ENCODE data around the gene EFNA1.
"Not testable (repeated sequence)": the region's sequence is repeated elsewhere in the genome, so short reads cannot be mapped to it uniquely, and the experiment has no call there.

The EFNA1 gene

DNA sequence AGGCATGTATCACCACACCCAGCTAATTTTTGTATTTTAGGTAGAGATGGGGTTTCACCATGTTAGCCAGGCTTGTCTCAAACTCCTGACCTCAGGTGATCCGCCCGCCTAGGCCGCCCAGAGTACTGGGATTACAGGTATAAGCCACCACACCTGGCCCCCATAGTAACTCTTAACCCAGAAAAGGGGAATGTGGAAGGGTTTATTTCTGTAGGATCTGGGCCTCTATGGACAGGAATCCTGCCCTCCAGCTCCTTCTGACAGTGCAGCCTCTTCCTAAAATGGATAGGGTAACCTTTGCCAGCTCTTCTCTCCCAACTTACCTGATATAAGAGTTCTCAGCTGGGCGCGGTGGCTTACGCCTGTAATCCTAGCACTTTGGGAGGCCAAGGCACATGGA lies 35.0 kb downstream of the EFNA1 start:
- not testable (repeated sequence) for DNase-seq

DNA sequence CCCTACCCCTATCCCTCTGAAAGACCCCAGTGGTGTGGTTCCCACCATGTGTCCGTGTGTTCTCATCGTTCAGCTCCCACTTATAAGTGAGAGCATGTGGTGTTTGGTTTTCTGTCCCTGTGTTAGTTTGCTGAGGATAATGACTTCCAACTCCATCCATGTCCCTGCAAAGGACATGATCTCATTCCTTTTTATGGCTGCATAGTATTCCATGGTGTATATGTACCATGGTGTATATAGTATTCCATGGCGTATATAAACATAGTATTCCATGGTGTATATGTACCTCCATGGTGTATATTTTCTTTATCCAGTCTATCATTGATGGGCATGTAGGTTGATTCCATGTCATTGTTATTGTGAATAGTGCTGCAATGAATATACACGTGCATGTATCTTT lies 36.1 kb downstream of the EFNA1 start:
- not testable (repeated sequence) for DNase-seq

DNA sequence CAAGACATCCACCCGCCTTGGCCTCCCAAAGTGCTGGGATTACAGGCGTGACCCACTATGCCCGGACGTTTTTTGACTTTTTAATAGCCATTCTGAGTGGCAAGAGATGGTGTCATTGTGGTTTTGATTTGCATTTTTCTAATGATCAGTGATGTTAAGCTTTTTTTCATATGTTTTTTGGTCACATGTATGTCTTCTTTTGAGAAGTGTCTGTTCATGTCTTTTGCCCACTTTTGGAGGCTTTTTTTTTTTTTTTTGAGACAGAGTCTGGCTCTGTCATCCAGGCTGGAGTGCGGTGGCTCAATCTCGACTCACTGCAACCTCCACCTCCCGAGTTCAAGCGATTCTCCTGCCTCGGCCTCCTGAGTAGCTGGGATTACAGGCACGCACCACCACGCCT lies 36.9 kb downstream of the EFNA1 start:
- not testable (repeated sequence) for DNase-seq

DNA sequence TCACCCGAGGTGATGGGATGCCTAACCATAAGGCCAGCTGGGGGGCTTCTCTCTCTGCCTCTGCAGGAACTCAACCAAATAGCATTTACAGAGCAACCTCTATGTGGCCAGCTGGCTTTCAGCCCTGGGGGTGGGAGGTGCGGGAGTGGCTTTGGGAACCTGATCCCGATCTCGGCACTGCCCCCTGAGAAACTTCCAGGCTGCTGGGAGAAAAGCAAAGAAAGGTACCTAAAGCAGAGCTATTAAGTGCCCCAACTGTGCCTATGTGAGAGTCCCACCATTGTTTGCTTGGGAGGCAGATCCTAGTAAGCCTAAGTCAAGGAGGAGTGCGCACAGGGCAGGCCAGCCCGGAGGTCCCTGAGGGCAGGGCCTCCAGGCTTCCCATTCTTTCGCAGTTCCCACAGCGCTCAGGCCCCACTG lies 38.4 kb downstream of the EFNA1 start:
- DNase-seq, result no peak

DNA sequence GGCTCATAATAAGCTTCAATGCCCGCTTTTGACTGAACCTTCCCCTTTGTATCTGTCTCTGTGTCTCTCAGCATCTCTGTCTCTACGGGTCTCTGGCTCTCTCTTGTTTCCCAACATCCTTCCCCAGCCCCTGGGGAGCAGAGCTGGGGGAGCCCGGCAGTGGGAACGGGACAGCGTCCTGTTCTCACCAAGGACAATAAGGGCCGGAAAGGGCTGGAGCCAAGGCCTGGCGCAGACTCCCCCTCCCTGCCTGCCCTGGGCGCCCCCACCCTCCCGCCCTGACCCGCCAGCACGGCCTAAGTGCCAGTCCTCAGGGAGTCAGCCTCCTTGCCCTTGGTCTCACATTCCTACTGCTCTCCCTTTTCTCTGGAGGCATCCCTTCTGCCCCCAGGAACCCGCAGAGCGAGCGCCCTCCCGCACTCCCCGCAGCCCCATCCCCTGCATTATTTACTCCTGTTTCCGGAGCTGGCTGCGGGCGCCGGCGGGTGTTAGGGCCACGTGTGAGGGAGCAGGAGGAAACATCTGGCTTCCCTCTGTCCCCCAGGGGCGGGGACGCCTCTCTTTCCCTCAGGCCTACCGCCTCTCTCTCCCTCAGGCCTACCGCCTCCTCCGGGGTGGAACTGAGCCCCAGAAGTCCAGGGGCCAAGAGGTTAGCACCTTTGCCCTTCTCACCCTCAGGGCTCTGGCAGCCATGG lies 38.9 kb downstream of the EFNA1 start:
- no peak for DNase-seq

DNA sequence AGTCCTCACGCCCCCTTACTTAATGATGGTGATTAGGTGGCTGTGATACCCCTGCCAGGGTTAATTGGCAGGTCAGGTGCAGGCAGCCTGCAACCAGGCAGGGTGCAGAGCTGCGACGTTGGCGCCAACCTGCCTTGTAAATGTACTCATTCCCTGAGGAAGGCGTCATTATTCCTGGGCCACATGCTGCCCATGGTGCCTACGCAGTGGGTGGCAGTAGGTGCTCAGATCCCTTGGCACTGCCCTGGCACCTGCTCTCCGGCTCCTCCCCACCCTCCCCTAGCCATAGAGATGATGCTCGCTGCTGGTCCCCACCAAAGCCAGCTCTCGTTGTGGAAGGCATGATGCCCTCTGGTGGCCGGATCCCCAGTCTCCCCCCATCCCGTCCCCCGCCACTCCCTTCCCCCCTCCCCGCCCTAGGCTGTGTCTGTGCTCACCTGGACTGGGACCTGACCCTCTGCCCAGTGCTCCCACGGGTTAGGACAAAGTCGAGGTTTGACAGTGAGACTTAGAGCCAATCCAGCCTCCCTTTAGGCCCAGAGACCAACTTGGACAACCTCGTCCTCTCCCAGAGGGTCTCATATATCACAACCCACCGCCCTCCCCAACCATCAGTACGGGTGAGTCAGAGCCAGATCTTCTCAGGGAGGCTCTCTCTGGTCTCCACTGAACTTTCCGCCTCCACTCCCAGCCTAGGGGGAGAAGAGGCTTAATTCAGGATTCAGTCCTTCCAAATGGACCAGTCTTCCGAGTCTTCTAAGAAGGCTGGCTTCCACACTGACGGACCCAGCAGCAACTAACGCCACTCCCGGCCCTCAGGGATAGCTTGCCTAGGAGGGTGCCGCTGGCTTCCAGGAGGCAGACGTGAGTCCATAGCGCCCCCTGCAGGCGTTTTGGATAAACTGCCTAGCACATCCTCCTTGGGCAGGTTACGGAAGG lies 39.8 kb downstream of the EFNA1 start:
- DNase-seq, result peak; percentile 81

DNA sequence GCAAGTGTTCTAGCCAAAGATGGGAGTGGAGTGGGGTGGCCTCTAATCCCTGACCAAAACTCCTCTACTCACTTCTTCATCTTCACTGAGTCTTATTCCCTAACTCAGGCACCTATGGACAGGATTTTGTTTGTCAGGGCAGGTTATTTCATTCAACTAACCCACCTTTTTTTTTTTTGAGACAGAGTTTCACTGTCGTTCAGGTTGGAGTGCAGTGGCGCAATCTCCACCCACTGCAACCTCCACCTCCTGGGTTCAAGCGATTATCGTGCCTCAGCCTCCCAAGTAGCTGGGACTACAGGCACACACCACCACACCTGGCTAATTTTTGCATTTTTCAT lies 40.4 kb downstream of the EFNA1 start:
- DNase-seq, result not testable (repeated sequence)

DNA sequence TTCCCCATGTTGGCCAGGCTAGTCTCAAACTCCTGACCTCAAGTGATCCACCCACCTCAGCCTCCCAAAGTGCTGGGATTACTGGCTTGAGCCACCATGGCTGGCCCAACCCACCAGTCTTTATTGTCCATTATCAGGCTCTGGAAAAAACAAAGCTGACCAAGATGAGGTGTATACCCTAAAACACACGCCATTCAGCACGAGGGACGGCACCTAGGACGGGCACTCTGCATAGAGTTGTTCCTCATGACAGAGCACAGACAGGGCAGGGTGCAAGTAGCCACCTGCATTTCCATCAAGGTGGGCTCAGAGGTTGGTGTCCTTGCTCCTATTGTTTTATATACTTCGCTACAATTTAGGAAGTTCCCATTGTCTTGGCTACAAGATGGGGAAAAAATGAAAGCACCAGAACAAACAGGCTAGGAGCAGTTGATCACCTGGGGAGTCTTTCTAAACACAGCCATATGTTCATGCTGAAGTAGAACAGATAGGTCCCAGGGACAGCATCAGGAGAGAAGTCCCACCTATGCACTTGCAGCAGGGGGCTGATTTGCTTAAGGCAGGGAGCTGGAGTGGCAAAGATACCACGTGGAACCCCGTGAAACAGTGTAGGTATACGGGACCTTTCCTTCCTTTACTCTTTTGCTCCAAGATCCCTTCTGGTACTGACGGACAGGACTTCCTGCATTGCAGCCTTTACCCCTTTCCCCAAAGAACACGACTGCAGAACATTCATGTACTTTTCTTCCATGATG lies 41.0 kb downstream of the EFNA1 start:
- no peak for DNase-seq

DNA sequence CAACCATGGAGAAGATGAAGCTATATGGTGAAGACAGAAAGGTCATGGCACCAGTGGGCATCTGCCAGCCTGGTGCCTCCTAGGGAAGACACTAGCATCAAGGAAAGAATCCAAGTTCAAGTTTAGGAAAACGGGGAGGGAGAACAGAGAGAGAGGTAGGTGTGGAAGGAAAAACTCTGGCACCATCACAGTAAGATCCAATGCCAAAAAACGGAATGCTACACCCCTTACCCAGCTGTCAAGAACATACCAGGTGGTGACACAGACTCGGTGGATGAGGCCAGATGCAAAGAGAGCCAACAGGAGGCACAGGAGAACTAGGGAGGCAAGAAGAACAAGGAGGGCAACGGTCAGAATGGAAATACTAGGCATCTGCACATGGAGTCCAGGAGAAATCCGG lies 41.9 kb downstream of the EFNA1 start:
- no peak for DNase-seq

DNA sequence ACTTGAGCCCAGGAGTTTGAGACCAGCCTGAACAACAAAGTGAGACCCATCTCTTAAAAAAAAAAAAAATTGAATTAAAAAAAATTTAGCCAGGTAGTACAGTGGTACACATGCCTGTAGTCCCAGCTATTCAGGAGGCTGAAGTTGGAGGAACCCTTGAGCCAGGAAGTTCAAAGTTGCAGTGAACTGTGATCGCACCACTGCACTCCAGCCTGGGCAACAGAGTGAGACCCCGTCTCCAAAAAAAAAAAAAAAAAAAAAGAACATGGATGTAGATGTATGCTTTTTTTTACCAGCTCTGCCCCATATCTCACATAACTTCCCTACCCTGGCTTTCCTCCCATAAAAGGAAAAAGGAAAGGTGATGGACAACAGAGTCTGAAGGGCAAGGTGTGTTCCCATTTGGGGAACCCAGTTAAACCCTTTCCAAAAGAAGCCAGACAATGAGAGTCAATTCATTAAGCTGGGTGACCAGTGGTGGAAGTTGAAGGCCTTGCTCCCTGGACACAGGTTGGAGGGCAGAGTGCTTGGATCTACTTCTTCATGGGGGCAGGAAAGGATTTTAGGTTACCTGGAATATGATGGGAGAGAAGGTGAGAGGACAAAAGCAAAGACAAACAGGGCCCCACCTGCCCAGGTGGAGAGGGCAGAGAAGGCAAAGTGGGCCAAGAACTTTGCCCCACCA lies 42.6 kb downstream of the EFNA1 start:
- DNase-seq, result no peak

DNA sequence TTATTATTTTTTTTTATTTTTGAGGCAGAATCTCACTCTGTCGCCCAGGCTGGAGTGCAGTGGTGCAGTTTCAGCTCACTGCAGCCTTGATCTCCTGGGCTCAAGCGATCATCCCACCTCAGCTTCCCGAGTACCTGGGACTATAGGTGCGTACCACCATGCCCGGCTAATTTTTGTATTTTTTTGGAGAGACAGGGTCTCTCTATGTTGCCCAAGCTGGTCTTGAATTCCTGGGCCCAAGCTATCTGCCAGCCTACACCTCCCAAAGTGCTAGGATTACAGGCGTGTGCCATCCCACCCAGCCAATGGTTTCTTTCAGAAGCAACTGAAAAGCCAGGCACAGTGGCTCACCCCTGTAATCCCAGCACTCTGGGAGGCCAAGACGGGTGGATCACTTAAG lies 43.1 kb downstream of the EFNA1 start:
- DNase-seq, result no peak

DNA sequence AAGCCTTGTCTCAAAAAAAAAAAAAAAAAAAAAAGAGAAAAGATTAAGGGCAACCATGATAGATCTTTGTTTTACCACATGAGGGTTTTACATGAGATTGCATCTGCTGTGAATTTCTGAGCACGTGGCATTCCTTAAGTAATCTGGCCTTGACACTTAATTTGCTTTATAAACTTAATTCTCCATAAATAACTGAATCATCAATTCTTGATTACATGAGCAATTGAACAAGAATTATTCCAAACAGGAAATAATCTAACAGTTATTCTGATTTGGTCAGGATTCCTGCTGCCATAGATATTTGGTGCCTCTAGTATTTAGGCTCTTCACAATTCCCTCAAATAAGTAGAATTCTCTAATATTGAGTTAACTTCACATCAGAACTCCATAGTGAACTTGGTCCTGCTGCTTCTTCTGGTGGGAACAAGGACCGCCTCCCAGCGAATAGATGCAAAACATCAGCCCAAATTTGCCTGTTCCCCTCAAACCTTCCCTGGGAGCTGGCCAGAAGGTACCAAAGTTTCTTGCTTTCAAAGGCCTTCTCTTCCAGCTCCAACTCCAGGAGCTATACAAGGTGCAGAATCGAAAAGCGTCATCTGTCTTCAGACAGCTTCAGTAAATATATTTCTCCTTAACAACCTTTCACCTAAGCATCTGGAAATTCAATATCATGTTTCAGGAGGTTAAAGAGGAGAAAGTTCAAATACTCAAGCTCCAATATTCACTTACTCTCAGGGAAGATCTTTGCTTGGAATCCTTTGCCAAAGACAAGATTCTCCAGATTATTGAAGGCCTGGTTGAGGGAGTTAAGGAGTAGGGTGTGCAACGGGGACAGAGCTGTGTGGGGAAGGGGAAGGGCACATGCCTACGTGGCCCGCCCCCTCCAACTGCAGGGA lies 44.4 kb downstream of the EFNA1 start:
- DNase-seq, result peak; percentile 58

DNA sequence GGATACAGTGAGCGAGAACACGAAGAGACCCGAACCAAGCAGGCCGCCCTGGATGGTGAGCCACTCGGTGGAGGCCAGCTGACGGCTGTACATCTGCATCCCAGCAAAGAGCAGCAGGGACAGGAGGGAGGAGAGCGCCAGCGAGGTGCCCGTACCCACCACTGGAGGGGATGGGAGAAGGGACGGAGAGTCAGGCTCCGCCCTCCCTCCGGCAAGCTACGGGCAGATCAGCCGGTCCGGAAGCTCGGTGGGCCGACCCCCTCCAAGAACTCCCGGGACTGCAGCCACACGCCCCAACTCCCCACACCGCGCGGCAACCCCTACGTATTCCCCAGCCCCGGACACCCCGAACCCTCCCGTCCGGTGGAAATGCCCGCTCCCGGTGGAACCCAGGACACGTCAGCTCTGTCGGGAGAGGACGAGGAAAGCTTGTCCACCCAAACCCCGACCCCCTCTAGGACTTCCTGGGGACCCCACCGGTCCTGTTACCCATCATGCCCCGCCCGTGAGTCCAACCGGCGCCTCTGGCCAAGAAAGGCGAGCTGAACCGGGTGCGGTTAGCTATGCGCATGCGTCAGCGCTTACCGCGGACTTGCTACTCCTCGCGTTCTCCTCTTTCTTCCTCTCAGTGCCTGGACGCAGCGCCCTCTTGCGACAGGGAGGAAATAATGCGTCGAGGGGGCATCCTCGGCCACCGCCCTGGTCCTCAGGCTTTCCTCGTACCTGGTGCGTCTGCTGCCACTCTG lies 45.2 kb downstream of the EFNA1 start, which contains the start of gene KRTCAP2:
TSS of gene KRTCAP2 (minus strand) at position 573 of the 746 bp plus-strand sequence. CDS start at position 493, 80 bp downstream.
- peak; percentile 93 for DNase-seq

DNA sequence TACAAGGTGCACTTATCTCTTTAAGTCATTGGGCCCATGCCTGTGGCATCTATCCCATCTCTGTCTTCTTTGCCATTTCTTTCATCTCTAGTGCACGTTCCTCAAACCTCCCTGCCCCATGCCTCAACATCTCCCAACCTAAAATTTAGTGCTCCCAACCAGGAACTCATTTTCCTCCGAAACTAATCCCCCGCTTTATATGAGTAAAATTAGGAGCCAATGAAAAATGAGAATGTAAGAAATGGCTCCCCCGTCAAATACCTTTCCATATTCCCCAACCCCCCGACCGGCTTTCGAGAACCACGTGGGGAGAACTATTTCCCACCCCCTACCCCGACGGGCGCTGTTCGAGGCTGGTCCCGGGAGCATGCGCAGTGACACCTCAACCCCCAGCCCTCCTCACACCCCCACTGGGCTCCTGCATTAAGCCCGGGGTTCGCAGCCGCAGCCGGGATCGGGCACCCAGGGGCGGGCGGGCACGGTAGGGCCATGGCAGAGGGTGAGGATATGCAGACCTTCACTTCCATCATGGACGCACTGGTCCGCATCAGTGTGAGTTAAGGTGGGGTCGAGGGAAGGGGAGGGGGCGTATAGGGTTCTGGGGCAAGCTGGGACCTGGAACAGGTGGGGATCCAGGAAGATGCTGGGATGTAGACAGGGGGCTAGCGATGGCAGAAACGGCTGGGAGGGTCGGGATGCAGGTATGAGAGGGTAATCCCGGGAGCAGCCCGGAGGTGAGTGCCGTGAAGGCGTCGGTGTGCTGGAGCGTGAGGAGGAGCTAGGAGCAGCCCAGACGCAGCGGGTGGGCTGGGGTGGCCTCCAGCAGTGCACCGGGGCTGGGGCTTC lies 46.0 kb downstream of the EFNA1 start, which contains the start of gene TRIM46:
TSS of gene TRIM46 (plus strand) at position 372 of the 846 bp plus-strand sequence. CDS start at position 490, 118 bp downstream.
- peak; percentile 76 for DNase-seq

DNA sequence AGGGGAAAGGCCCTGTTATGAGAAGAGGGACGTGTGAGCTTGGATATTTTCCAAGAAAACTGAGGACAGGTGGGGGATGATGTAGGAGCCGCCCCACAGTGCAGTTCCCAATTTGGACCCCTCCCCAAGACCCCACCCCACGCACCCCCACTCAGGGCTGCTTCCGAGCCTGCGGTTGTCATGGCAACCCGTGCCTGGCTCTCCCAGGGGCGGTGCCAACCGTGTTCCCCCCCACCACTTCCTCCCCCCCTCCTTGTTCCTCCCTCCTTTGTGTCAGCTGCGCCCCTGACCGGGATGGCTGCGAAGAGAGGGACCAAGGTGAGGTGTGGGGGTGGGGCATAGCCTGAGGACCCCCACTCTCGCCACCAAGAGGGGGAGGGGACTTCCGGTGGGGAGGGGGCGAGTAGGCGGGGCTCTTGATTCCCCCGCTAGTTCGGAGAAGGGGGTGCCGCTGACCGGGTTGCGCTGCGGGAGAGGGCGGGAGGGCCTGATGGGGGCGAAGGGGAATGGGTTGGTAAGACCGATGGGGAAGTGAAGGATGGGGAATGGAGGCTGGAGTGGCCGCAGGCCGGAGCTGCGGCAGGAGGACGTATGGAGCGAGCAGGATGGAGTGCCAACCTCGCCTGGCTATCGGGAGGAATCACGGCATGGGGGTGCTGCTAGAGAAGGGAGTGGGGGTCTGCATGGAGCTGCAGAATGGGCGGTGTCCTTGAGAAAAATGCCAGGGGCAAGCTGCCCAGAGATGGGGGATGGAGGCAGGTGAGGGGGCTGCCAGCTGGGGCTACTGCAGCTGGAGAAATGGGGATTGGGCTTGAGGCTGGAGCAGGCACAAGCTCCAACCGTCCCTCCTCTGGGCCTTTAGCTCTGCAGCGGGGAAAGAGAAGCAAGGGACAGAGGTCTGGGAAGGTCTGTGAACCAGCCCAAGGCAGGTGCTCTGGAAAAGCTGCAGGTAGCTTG lies 46.9 kb downstream of the EFNA1 start:
- peak; percentile 53 for DNase-seq

DNA sequence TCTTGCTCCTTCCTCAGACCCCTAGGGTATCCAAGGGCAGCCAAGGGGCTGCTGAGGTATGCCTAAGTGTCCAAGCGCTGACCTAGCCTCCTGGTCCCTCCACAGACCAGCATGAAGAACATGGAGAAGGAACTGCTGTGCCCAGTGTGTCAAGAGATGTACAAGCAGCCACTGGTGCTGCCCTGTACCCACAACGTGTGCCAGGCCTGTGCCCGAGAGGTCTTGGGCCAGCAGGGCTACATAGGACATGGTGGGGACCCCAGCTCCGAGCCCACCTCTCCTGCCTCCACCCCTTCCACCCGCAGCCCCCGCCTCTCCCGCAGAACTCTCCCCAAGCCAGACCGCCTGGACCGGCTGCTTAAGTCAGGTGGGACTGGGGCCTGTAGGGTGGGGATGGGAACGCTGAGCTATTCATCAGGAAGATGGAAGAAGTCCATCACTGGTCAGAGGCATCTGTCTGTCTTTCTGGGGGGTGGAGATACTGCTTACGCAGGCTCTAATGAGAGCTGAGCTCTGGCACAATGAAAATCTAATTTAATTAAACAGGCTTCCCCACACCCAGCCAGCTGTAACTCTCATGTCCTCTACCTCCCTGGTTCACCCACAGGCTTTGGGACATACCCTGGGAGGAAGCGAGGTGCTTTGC lies 47.7 kb downstream of the EFNA1 start:
- DNase-seq, result no peak

DNA sequence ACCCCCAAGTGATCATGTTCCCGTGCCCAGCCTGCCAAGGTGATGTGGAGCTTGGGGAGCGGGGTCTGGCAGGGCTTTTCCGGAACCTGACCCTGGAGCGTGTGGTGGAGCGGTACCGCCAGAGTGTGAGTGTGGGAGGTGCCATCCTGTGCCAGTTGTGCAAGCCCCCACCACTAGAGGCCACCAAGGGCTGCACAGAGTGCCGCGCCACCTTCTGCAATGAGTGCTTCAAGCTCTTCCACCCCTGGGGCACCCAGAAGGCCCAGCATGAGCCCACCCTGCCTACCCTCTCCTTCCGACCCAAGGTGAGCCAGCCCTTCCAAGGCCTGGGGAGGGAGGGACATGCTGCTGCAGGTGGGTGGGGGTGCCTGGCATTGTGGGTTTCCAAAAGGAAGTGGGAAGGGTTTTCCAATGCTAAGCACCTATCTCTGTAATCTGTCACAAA lies 48.3 kb downstream of the EFNA1 start:
- no peak for DNase-seq

DNA sequence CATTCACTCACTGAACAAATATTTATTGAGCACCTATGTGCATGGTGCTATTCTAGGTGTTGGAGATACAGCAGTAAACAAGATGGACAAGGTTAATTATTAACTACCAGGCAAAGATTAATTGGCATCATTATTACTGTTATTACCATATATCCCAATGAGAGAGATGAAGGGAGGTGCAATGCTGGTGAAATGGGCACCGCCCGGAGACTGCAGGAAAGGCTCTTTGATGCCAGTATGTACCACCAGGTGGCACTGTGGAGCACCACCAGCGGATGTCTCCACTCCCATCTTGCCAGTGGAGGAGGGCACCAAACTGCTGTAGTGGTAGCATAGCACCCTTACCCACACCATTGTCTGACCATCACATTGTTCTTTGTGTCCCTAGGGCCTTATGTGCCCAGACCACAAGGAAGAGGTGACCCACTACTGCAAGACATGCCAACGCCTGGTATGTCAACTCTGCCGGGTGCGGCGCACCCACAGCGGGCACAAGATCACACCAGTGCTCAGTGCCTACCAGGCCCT lies 48.9 kb downstream of the EFNA1 start:
- DNase-seq, result peak; percentile 84

Measured in activated naive CD4-positive, alpha-beta T cell treated with anti-CD3 and anti-CD28 coated beads, Interleukin-2, amount 50 U/mL, for 16 hours (primary cell).